Neural cell (in vitro differentiated cells): ENCODE results near the gene BMAL1. TPM values are rescaled to one million over a fixed set of nuclear protein-coding genes. Genes with fewer than 3 reads are reported as not detected.

ENCODE experiments used
- H2AFZ ChIP-seq: fragments of 200-600, 300-800 bp; sonication (generic), shearing (Covaris generic); 2 replicates; pipeline ENCODE4 v1.6.0; 2014; ENCODE audit warnings: low read depth, mild to moderate bottlenecking, antibody characterized with exemption, low read length, moderate library complexity
- H3F3A ChIP-seq: fragments of 200-600 bp; shearing (Covaris generic); 2 replicates; pipeline ENCODE4 v1.6.1; 2016; ENCODE audit warnings: mild to moderate bottlenecking, moderate library complexity, mixed read lengths, antibody characterized with exemption, low read length; ENCODE audit not compliant: insufficient read depth, poor library complexity, severe bottlenecking
- H3K27ac ChIP-seq: fragments of 200-600, 300-800 bp; sonication (generic), shearing (Covaris generic); 2 replicates; pipeline ENCODE4 v1.5.1; 2014; ENCODE audit warnings: mild to moderate bottlenecking, low read length, moderate library complexity
- H3K27me3 ChIP-seq: fragments of 300-800, 200-600 bp; sonication (generic), shearing (Covaris generic); 2 replicates; pipeline ENCODE4 v1.6.0; 2014; ENCODE audit warnings: mild to moderate bottlenecking, low read depth, low read length, moderate library complexity; ENCODE audit not compliant: insufficient read depth
- H3K36me3 ChIP-seq: fragments of 300-800, 200-600 bp; sonication (generic), shearing (Covaris generic); 2 replicates; pipeline ENCODE4 v1.5.1; 2014; ENCODE audit warnings: mild to moderate bottlenecking, antibody characterized with exemption, low read length, moderate library complexity; ENCODE audit not compliant: insufficient read depth
- H3K4me2 ChIP-seq: fragments of 300-800, 200-600 bp; sonication (generic), shearing (Covaris generic); 2 replicates; pipeline ENCODE4 v1.6.0; 2014; ENCODE audit warnings: mild to moderate bottlenecking, low read length
- H3K4me3 ChIP-seq: fragments of 300-800, 200-600 bp; sonication (generic), shearing (Covaris generic); 2 replicates; pipeline ENCODE4 v1.5.1; 2014; ENCODE audit warnings: mild to moderate bottlenecking, low read length, moderate library complexity
- H3K79me2 ChIP-seq: fragments of 200-600 bp; shearing (Covaris generic); replicated peaks from 2 replicates; pipeline ENCODE4 v1.6.0; 2014; ENCODE audit warnings: mild to moderate bottlenecking, low read length, moderate library complexity; ENCODE audit not compliant: insufficient read depth
- H3K9ac ChIP-seq: fragments of 300-800, 200-600 bp; sonication (generic), shearing (Covaris generic); 2 replicates; pipeline ENCODE4 v1.6.1; 2016; ENCODE audit warnings: mild to moderate bottlenecking, low read length, mixed read lengths
- H3K9me2 ChIP-seq: fragments of 200-600 bp; shearing (Covaris generic); 2 replicates; pipeline ENCODE4 v1.6.1; 2016; ENCODE audit warnings: mild to moderate bottlenecking, low read length, mixed read lengths; ENCODE audit not compliant: insufficient read depth
- H3K9me3 ChIP-seq: fragments of 200-600, 300-800 bp; sonication (generic), shearing (Covaris generic); 2 replicates; pipeline ENCODE4 v1.6.1; 2016; ENCODE audit warnings: mild to moderate bottlenecking, mixed run types, low read length, moderate library complexity, mixed read lengths
- H4K20me1 ChIP-seq: fragments of 200-600 bp; shearing (Covaris generic); 2 replicates; pipeline ENCODE4 v1.6.1; 2016; ENCODE audit warnings: mild to moderate bottlenecking, mixed run types; ENCODE audit not compliant: insufficient read depth
- CTCF ChIP-seq: fragments of 450-650 bp; IDR thresholded peaks from 2 replicates; pipeline ENCODE4 v1.5.1; 2014; ENCODE audit warnings: antibody characterized with exemption, mild to moderate bottlenecking, moderate library complexity; ENCODE audit not compliant: poor library complexity, severe bottlenecking
- EP300 ChIP-seq: fragments of 450-650 bp; conservative IDR thresholded peaks from 2 replicates; pipeline ENCODE4 v1.6.1; 2014; ENCODE audit warnings: antibody characterized with exemption, mild to moderate bottlenecking, moderate library complexity; ENCODE audit not compliant: poor library complexity, severe bottlenecking
- EZH2 ChIP-seq: fragments of 200-600, 300-800 bp; shearing (Covaris generic), sonication (generic); IDR thresholded peaks from 2 replicates; pipeline ENCODE4 v1.6.1; 2014; ENCODE audit warnings: antibody characterized with exemption, low read length, borderline replicate concordance, mild to moderate bottlenecking; ENCODE audit not compliant: insufficient read depth, poor library complexity, severe bottlenecking
- MXI1 ChIP-seq: fragments of 450-650 bp; conservative IDR thresholded peaks from 2 replicates; pipeline ENCODE4 v1.6.1; 2014; ENCODE audit warnings: antibody characterized with exemption, mild to moderate bottlenecking; ENCODE audit not compliant: poor library complexity, severe bottlenecking
- POLR2AphosphoS5 ChIP-seq: IDR thresholded peaks from 2 replicates; pipeline ENCODE4 v1.6.1; 2012
- RAD21 ChIP-seq: fragments of 450-650 bp; conservative IDR thresholded peaks from 2 replicates; pipeline ENCODE4 v1.6.1; 2014; ENCODE audit warnings: antibody characterized with exemption, mild to moderate bottlenecking, moderate library complexity
- REST ChIP-seq: IDR thresholded peaks from 2 replicates; pipeline ENCODE4 v1.6.1; 2012; ENCODE audit warnings: borderline replicate concordance
- SMC3 ChIP-seq: fragments of 450-650 bp; conservative IDR thresholded peaks from 2 replicates; pipeline ENCODE4 v1.6.1; 2014; ENCODE audit warnings: antibody characterized with exemption, mild to moderate bottlenecking, moderate library complexity; ENCODE audit not compliant: poor library complexity
- TAF1 ChIP-seq: IDR thresholded peaks from 2 replicates; pipeline ENCODE4 v1.6.1; 2012; ENCODE audit warnings: low read depth
- polyA plus RNA-seq: library from polyadenylated mRNA; depleted of rRNA; stranded (reverse); fragments of >200 nt; gene quantifications from 2 replicates; pipeline ENCODE4 v1.2.3, GENCODE V29; 2014

Gene BMAL1
- polyA plus RNA-seq, 1 donor from 2014 or later, result 17.1 TPM

- Histone ChIP-seq H4K20me1 (no peaks in the 10 kb centered on the region), H3K9me3 (no peaks in the 10 kb centered on the region), H3K27me3 (no peaks in the 10 kb centered on the region), H3K79me2 (no peaks in the 10 kb centered on the region), H3K9me2 (no peaks in the 10 kb centered on the region), H2AFZ (no peak overlapping the region), H3K36me3 (no peaks in the 10 kb centered on the region), H3F3A (no peaks in the 10 kb centered on the region), H3K4me2 (no peak overlapping the region), H3K9ac (no peak overlapping the region), H3K27ac (no peak overlapping the region), H3K4me3 (no peak overlapping the region)
- TF ChIP-seq EP300 (no peak), REST (no peak), EZH2 (no peak), POLR2AphosphoS5 (no peak), RAD21 (no peak), SMC3 (no peak), CTCF (no peak), MXI1 (no peak), TAF1 (no peak)
These were observed 50.7 kb downstream of the BMAL1 start for GRCh38 chr11:13328286-13328685.

GRCh38 chr11:13329670-13330356 lies 52.2 kb downstream of the BMAL1 start:
- no peak overlapping the region for H3K27ac ChIP-seq
- TF ChIP-seq EZH2, result no peak

More at GRCh38 chr11:13329670-13330356, 52.2 kb downstream of the BMAL1 start:
- no peak overlapping the region for H2AFZ ChIP-seq
- H3K9ac ChIP-seq, result no peak overlapping the region
- H3K4me2 ChIP-seq, result no peak overlapping the region
- H3F3A ChIP-seq, result no peaks in the 10 kb centered on the region
- no peaks in the 10 kb centered on the region for H3K9me2 ChIP-seq
- no peaks in the 10 kb centered on the region for H4K20me1 ChIP-seq
- no peaks in the 10 kb centered on the region for H3K79me2 ChIP-seq
- H3K4me3 ChIP-seq, result no peak overlapping the region
- H3K36me3 ChIP-seq, result no peaks in the 10 kb centered on the region
- H3K27me3 ChIP-seq, result no peaks in the 10 kb centered on the region
- H3K9me3 ChIP-seq, result no peaks in the 10 kb centered on the region
